Stimulated activated CD8-positive, alpha-beta memory T cell treated with anti-CD3 and anti-CD28 coated beads, Interleukin-12 subunit alpha, Interleukin-12 subunit beta, amount 100 ng/mL, for 24 hours (primary cell): ENCODE results near the gene STX18.
"Not testable (repeated sequence)": the region's sequence is repeated elsewhere in the genome, so short reads cannot be mapped to it uniquely, and the experiment has no call there.

ENCODE experiments used
- DNase-seq: peaks from one replicate; pipeline ENCODE4 v3.0.0-alpha.2; 2020; ENCODE audit errors: extremely low read depth

STX18 gene

DNA sequence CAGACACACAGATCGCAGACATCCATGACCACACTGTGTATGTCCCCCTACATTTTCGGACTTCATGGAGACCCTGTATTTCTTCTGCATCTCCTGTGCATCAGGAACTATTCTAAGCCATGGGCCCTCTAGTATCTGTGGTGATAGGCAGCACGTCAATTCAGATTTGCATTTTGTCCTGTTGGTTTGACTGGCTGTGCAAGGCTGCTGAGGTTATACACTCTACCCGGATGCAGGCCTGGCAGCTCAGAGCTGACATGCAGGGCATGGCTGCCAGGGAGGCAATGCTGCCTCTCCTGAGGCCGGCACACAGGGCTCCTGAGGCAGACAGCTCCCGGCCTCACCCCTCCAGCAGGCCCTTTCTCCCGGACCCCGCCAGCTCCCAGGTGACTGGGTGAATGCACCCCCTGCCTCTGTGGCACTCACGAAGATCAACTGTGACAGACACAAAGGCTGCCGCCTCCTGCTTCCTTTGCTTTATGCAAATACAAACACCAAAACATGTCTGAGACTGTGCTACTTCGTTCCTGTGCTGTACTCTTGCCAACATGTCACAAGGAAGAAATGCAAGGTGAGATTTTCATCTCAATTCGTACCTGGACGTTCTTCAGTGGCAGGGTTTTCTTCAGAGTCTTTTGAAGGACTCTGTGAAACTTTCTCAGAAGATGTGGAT is 103.9 kb downstream of the STX18 start:
- DNase-seq: no peak

DNA sequence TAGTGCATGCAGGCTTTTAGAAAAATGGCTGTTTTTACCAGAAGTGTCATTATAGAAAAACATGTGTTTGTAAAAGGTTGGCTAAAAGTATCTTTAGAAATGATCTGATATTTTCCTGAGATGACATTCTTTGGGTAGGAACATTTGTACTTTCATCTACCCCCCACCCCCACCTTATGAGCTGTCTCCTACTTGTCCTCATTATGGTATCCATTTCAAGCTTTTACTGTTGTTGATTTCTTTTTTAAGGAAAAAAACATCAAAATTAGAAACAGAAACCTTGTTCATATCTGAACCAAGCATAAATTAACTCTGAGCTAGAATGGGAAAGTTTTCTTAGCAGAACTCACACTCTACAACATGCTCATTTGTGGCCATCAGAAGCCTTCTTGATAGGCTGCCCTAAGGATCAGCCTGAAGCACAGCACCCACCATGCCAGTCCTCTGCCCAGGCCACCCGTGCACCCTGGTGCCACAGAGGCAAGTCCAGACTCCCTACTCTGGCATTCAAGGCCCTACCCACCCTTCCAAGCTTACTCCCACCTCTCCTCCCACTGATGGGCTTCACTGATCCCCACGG is 105.5 kb downstream of the STX18 start:
- no peak for DNase-seq

GRCh38 chr4:4433941-4434340 is 107.9 kb downstream of the STX18 start:
- no peak for DNase-seq

DNA sequence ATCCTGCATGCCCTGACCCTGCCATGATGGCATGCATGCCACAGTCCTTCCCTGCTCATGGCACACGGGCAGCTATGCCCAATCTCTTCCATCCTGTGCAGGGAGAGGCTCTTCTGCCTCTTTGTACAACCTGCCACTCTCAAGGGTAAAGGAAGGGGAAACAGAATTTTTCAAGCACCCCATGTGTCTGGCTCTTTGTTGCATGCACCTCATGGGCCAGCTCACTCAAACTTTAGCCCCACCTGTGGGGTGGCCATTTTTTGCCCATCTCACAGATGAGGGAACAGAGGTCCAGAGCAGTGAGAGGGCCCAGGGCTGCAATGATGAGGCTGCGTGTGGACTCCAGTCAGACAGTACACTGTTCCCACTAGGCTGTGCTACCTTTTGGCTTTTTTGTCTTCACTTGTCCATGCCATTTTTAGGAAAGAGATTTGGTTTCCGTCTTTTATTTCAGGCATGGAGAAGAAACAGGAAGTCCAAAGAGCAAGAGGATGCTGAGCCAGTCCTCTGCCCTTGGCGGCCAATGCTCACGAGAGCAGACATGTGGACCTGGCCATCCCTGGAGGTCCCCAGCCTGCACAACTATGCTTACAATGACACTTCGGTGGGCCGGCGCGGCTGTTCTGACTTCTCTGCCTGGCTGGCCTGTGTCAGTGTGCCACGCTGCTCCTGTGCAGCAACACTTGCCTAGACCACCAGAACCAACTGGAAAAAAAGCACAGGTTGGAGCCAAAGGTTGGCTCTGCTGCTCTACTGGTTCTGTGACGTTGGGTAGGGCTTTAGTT is 109.3 kb downstream of the STX18 start:
- no peak for DNase-seq

- no peak for DNase-seq
Measured at GRCh38 chr4:4430492-4431195, 111.2 kb downstream of the STX18 start.

DNA sequence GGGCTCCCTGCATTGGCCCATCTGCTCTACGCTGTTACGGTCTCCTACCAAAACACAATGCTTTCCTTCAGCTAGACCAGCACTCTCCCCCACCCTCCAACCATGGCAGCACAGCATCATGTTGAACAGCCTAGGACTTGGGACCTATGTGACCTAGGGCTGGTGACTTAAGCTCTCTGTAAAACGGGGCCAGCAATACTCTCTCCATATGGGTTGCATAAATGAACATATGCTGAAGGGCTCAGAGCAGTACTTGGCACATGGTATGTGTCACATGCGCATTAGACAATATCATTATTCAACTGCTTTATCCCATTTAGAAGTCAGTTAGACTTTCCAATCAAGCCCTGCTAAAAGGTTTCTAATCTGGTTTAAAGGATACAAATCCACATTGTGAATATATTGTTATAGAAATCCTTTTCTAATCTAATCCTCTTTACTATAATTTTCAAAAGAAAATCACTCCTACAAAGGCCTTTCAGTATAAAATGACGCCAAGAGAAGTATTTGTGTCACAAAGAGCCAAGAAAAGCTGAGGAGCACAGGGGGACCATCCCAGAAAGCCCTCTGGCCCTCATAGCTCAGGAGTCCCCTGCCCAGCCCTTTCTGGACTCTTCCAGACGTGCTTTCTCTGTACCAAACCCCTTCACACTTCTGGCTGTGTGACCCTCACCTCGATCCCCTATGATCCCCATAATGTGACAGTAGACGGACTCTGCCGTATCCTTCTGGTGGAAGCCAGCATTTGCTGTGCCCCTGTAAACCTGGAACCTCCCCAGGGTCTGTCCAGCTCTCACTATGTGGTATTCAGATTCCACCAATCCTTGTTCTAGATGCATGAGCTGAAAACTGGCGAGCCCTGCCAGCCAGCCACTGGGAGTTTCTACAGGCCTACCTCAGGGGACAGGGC is 112.6 kb downstream of the STX18 start:
- no peak for DNase-seq

- DNase-seq: no peak
Measured at GRCh38 chr4:4427886-4428285, 114.0 kb downstream of the STX18 start.

- DNase-seq: no peak
Measured at GRCh38 chr4:4427121-4427870, 114.6 kb downstream of the STX18 start.

- no peak for DNase-seq
Measured at GRCh38 chr4:4426511-4427120, 115.2 kb downstream of the STX18 start.

GRCh38 chr4:4425696-4426095 is 116.2 kb downstream of the STX18 start:
- no peak for DNase-seq

DNA sequence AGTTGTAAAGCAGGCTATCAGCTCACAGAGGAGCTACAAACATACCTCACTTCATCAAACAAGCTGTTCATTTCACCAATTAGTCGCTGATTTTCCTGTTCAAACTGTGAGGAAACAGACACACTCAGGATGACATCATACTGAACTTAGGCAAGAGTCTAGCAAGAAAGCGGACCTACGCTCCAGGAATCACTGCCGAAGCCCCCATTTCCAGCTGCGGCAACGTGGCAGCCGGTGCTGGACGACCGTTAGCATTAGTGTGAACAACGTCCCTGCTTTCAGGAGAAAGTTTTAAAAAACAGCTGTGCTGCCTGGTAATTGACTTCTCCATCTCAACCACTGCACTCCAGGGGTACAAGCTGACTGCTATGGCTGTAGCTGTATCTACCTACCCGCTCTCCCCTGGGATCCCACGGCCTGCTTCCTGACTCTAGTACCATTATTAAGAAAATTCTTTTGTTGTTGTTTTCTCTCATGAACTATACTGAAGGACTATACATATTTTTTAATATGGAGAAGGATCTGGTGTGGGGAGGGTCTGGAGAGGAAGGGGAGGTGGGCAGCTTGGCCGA is 116.6 kb downstream of the STX18 start:
- no peak for DNase-seq

- DNase-seq: no peak
Measured at GRCh38 chr4:4424499-4425115, 117.2 kb downstream of the STX18 start.

DNA sequence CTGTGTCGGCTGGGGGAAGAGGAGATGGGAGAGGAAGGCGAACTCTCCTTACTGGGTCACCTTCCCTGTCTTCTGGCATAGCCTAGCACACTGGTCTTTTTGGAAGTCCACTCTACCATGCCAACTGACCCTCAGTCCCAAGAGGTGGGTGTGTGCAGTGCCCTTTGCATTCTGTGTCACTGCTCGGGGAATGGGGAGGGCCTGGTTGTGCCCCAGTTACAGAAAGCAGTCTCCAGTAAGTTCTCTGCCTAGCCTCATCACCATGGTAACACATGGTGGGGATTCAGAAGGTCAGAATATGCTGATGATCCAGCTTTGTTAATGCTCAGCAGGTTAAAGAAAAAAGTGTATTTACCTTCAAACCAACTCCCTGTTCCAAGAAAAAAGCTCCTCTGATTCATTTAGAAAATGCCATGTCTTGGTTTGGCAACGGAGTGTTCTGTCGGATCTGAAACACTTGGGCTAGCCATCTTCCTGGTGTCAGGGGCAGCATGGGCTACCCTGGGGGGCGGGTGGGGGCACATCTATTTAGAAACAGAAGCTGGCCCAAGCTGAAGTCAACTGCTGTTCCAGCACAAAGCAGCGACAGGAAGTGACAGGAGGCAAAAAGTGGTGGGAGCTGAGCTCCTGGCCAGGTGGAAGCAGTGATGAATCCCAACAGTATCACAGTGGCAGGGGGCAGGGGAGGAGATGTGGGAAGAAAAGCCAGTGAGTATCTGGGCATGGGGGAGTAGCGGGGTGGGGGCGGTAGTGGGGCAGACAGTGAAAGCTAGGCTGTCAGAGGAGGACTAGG is 117.9 kb downstream of the STX18 start:
- DNase-seq: no peak

DNA sequence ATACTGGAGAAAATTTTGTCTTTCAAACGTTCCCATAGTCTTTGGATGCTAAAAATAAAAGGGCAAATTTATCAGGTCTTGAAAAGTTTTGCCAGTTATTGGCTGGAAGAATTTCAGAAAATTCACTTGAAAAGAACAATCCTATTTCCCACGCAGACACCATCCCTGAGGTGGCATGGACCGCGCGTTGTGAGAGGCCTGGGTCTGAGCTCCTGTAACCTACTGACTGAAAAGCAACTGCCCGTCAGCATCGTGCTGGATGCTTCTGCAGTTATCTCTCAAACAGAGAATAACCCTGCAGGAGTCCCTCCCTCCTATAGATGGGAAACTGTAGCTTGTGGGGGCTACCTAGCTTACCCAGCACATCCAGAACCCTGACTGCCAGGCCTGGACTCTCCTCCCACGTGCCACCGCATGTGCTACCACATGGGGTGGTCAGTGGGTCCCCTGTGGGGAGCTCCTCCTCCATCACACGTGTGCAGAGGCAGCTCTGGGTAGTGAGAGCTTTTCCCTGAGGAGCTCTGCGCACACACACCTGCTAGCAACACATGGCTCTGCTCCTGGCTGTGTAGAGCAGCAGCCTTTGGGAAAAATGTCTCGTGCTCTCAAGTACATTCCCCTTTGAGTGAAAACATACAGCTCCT is 118.9 kb downstream of the STX18 start:
- no peak for DNase-seq

- not testable (repeated sequence) for DNase-seq
Measured at GRCh38 chr4:4422117-4422516, 119.7 kb downstream of the STX18 start.

DNA sequence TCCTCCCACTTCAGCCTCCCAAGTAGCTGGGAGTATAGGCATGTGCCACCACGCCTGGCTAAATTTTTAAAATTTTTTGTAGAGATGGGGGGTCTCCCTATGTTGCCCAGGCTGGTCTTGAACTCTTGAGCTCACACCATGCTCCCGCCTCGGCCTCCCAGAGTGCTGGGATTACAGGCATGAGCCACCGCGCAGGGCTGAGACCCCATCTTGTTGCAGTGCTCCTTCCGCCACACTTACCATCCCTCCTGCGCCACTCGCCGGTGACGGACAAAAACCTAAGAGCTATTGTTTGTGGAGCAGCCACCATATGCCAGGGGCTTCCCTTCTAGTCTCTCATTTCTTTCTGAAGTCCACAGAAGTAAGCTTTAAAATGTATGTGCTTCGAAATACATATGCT is 120.5 kb downstream of the STX18 start:
- DNase-seq: no peak

DNA sequence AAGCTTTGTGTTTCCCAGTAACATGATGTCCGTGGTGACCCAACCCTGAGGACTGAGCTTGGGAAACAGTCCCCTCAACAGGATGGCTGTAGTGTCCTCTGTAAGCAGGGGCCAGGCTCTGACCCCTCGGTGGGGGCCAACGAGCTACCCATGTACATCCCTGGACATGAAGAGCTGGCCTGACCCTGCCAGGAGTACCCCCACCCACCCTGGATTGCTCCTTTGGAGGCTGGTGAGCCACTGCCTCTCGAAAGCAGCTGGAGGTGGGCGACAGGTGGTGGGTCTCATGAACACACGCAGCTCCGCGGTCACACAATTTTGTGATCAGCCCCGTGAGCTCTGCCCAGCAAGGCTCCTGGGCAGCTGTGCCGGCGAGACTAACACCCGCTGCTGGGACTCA is 121.4 kb downstream of the STX18 start:
- DNase-seq: no peak

DNA sequence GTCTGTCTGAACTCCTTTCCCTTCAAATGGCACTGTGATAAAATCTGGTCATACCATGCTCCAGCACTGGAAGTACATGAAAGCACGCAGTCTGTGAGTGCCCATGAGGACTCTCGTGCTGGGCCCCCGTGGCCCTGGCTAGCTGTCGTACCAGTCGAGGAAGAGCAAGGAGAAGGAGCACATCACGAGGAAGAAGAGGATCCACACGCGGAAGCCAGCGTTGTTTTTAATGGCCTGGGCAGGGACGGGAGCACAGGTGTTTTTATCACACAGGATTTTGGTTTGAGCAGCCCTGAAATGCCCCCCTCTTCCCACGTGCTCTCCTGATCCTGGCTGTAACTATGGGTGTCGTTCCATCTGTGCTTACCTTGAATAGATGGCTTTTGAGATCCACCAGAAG is 122.0 kb downstream of the STX18 start:
- DNase-seq: no peak
